NCI-H526 (cell line): Measurements from ENCODE around the gene NOX4.
A peak's percentile ranks its signal among the peaks of the same experiment; 100 is the strongest.
"Not testable (repeated sequence)": the region's sequence is repeated elsewhere in the genome, so short reads cannot be mapped to it uniquely, and the experiment has no call there.

ENCODE experiments used
- DNase-seq, 2 experiments: peaks; one replicate each; lab custom pipeline; 2025; lab: John Stamatoyannopoulos, UW

The NOX4 gene

GRCh38 chr11:89458716-89459115 is 32.5 kb downstream of the NOX4 start:
- no peak for DNase-seq

DNA sequence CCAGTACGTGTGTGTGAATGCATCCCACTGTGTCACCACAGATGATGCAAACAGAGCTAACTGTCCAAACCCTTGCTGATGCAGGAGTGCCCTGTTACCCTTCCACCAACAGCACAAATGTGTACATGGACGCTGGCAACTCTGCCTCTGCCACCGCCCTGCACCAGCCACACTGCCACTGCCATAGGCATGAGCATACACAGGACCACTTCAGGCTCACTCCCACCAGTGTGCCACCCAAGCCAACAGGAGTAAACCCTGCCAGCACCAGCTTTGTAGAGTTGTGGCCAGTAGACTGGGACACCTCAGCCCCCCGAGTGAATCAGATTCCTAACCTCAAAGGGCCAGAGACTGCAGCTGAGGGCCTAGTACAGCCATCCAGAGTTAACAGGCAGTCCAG is 34.0 kb downstream of the NOX4 start:
- DNase-seq: no peak

DNA sequence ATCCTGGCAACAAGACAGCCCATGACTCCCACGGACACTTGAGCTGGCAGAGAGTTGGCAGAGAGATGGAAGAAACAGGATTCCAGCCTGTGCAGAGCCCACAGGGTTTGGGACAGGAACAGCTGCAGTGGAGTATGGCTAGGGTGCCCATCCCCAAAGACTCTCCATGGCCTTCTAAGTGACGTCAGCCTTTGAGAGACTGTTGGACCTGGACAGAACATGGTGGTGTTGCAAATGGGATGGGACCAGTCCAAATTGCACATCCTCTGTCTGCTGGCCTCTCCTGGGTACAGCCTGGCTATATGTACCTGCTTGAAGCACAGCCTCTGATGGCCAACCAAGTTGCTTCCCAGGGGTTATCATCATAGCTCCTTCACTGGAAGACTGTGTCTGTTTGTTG is 34.5 kb downstream of the NOX4 start:
- no peak for DNase-seq

DNA sequence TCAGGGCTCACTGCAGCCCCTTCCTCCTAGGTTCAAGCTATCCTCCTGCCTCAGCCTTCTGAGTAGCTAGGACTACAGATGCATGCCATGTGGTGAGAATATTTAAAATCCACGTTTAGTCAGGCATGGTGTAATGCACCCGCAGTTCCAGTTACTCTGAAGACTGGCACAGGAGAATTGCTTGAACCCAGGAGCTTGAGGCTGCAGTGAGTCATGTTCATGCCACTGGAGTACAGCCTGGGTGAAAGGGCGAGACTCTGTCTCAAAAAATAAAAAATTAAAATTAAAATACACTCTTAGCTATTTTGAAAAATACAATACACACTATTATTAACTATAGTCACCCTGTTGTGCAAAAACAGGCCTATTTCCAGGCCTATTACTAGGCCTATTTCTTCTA is 38.4 kb downstream of the NOX4 start:
- no peak for DNase-seq

DNA sequence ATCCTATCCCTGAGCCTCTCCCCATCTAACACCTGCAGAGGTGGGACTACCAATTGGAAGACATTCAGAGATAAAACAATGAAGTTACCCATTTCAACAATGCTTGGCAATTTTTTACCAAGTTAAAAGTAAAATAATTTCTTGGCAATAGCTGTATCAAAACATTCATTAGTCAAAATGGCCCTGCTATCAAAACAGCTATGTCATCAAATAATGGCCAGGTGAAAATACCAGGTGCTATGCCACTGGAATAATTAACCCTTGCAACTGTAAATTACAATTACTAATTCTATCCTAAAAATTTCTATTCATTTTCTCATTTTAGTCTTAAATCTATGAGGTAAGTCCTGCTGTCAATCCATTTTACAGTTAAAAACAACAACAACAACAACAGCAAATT is 43.3 kb downstream of the NOX4 start:
- no peak for DNase-seq

DNA sequence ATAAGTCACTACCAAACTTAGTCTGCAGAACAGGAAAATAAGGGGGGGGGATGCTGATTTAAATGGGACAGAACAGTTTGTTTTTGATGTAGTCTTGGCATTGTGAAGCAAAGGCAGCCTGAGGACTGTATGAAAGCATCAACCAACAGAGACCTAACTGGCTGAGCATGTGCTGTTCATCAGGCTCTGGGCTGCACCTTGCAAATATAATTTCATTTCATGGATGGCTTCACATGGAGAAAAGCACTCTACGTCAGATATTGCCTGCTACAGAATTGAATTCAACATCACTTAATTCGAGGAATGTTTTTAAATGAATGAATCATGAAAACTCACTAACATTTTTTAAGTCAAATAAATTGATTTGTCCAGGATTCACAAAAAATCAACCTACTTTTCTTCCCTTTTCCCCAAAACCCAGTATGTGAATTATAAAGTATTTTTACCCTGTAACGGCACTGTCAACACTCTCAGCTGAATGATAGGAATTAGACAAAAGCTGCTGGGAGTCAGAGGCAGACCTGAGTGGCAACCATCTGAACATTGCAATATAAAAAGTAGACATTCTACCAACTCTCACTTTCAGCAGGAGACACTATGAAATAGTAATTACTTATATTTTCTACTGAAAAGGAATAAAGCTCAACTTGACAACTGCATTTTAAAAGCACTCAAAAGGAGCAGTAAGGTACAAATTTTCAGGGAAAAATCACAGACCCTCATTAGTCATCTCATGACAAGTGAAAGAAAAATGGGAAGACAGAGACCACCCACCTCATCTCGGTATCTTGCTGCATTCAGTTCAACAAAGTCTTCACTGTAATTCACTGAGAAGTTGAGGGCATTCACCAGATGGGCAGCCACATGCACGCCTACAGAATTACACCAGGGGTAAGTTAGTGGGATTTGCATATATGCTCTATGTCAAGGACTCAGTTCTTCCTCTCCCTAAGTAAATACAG is 47.5 kb downstream of the NOX4 start:
- DNase-seq: peak in 1 of 2 experiments; percentile 28

- no peak for DNase-seq
These were observed 48.4 kb downstream of the NOX4 start for GRCh38 chr11:89442801-89443200.

DNA sequence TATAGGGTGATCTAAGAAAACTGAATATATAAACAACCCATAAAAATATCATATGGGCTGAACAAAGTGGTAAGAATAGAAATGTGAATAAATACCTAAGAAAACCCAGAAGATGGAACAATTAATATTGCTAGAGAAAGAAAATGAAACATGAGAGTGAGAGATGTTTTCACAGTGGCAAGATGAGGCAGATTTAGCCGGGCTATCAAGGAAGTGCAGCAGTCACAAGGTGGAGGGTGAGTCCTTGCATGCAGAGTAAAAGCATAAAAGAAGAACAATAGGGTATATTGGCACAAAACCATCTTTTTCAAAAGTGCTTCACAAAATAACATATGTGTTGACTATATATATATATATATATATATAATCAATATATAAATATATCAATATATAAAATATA is 49.6 kb downstream of the NOX4 start:
- DNase-seq: no peak

- DNase-seq: no peak
These were observed 53.9 kb downstream of the NOX4 start for GRCh38 chr11:89437317-89437716.

GRCh38 chr11:89436071-89436470 is 55.1 kb downstream of the NOX4 start:
- no peak for DNase-seq

GRCh38 chr11:89433278-89433677 is 57.9 kb downstream of the NOX4 start:
- no peak for DNase-seq

GRCh38 chr11:89432182-89432581 is 59.0 kb downstream of the NOX4 start:
- DNase-seq: not testable (repeated sequence)

GRCh38 chr11:89426501-89426900 is 64.7 kb downstream of the NOX4 start:
- not testable (repeated sequence) for DNase-seq

GRCh38 chr11:89421718-89422117 is 69.5 kb downstream of the NOX4 start:
- DNase-seq: no peak

DNA sequence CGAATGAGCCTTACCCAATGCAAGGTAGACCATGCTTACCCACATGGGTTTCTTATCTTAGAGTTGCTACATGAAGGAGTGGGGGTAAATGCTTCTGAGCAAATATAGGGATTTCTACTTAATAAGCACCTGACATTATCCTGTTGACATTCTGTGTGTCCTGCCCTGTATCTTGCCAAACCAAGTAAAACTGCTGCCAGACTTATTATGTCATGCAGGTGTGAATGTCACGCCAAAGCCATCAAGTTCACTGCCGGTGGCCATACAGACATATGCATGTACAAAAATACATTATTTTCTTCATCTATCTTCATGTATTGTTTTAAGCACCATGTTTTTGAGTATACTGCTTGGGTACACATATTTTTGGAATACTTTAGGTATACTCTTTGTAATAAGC is 70.2 kb downstream of the NOX4 start:
- no peak for DNase-seq

GRCh38 chr11:89416961-89417360 is 74.2 kb downstream of the NOX4 start:
- DNase-seq: no peak

- DNase-seq: not testable (repeated sequence)
These were observed 80.1 kb downstream of the NOX4 start for GRCh38 chr11:89411112-89411511.

- DNase-seq: not testable (repeated sequence)
These were observed 80.5 kb downstream of the NOX4 start for GRCh38 chr11:89410666-89411065.

DNA sequence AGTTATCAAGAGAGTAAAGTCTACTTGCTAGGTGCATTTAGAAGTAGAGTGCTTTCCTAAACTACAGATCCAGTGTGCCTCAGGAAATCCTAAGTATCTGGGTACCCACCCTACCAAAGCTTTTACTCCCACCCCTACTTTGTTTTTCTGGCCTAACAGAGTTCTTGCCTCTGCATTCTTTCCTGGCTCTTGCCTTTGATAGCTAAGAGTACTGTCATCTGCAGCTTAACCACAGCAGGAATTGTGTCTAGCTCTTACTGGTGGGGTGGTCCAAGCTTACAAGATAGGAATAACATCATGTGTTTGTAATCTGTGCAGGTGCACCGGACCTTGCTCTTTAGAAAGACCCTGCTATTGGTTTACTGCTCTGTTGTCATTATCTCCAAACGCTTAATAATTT is 82.7 kb downstream of the NOX4 start:
- not testable (repeated sequence) for DNase-seq

DNA sequence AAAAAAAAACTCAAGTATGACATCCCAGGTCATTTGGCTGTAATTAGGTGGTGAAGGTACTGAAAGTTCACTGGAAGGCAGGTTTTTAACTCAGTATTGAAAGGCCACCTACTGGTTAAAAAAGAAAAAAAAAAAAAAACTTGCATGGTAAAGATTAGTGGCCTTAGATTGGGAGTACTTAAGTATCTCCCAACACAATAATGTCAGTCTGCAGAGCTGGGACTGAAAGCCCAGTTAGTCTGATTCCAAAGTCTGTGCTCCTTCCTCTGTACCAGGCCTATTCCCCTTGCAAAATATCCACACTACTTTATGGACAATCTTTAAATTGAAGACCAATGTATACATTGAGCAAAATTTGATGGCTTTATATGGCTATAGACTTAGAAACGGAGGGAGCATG is 85.5 kb downstream of the NOX4 start:
- peak in 1 of 2 experiments; percentile 53 for DNase-seq

DNA sequence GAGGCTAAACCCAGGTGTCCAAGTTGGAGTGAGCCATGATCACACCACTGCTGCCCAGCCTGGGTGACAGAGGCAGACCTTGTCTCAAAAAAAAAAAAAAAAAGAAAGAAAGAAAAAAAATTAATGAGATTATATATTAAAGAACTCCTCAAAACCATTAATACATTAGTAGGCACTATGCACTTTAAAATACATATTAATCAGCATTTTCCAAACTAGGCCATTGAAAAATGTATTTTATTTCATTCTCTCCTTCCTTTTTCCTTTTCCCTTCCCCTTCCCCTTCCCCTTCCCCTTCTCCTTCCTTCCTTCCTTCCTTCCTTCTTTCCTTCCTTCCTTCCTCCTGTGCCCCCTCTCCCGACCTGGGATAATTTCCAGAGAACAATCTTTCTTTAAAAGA is 99.5 kb downstream of the NOX4 start:
- DNase-seq: not testable (repeated sequence)

- DNase-seq: not testable (repeated sequence)
These were observed 103.7 kb downstream of the NOX4 start for GRCh38 chr11:89387501-89387900.

DNA sequence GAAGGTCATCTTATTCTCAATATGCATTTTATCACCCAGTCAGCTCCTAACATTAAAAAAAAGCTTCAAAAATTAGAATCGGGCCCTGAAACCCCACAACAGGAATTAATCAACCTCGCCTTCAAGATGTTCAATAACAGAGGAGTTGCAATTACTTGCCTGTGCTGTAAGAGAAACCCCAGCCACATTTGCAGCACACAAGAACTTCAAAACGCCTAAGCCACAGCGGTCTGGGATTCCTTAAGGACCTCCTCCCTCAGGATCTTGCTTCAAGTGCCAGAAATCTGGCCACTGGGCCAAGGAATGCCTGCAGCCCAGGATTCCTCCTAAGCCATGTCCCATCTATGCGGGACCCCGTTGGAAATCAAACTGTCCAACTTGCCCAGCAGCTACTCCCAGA is 108.2 kb downstream of the NOX4 start:
- not testable (repeated sequence) for DNase-seq

GRCh38 chr11:89381094-89381493 is 110.1 kb downstream of the NOX4 start:
- DNase-seq: no peak
